Stimulated activated effector memory CD8-positive, alpha-beta T cell treated with anti-CD3 and anti-CD28 coated beads, Interleukin-12 subunit alpha, Interleukin-12 subunit beta, amount 100 ng/mL, for 72 hours (primary cell): ENCODE measurements around the gene C8G.

Experiments
- ATAC-seq: fragments of 150-1000 bp; cut with Tn5 transposase; 2 replicates; pipeline ENCODE4 v1.10.0; 2021
- DNase-seq, 2 donors: peaks; one replicate each; pipeline ENCODE4 v3.0.0; 2021 to 2022; ENCODE audit warnings: low spot score in 2 of 2
- H3K27ac Mint-ChIP-seq: one replicate; pipeline ENCODE4 v1.8.0; 2022; ENCODE audit warnings: mild to moderate bottlenecking, mixed read lengths
- H3K36me3 Mint-ChIP-seq: one replicate; pipeline ENCODE4 v1.8.0; 2022; ENCODE audit warnings: mild to moderate bottlenecking, mixed read lengths
- H3K4me1 Mint-ChIP-seq: one replicate; pipeline ENCODE4 v1.8.0; 2022; ENCODE audit warnings: mixed read lengths
- H3K4me3 Mint-ChIP-seq: one replicate; pipeline ENCODE4 v1.8.0; 2022; ENCODE audit warnings: mild to moderate bottlenecking, mixed read lengths
- H3K9me3 Mint-ChIP-seq: one replicate; pipeline ENCODE4 v1.8.0; 2022; ENCODE audit warnings: mixed read lengths

Gene C8G

GRCh38 chr9:136973618-136974617 is 28.9 kb downstream of the C8G start:
- ATAC-seq = no peak
- H3K4me1 Mint-ChIP-seq = peaks cover 38% of the 10 kb centered on the region
- H3K9me3 Mint-ChIP-seq = no peaks in the 10 kb centered on the region
- DNase-seq = no peak
- H3K36me3 Mint-ChIP-seq = no peaks in the 10 kb centered on the region
- H3K27ac Mint-ChIP-seq = peak overlapping the region; percentile 69
- no peak overlapping the region for H3K4me3 Mint-ChIP-seq

- ATAC-seq = peak; percentile 54
- Mint-ChIP-seq H3K9me3 (no peaks in the 10 kb centered on the region), H3K4me1 (peaks cover 37% of the 10 kb centered on the region), H3K36me3 (no peaks in the 10 kb centered on the region), H3K4me3 (peak overlapping the region; percentile 50), H3K27ac (peak overlapping the region; percentile 69)
- DNase-seq = no peak
These were observed 29.9 kb downstream of the C8G start for GRCh38 chr9:136974817-136975535.

GRCh38 chr9:136975644-136976043 is 30.6 kb downstream of the C8G start:
- peak overlapping the region; percentile 50 for H3K4me3 Mint-ChIP-seq
- H3K36me3 Mint-ChIP-seq = no peaks in the 10 kb centered on the region
- peaks cover 35% of the 10 kb centered on the region for H3K4me1 Mint-ChIP-seq
- DNase-seq (peak in 1 of 2 donors; percentile 72), ATAC-seq (peak; percentile 45)
- peak overlapping the region; percentile 69 for H3K27ac Mint-ChIP-seq
- H3K9me3 Mint-ChIP-seq = no peaks in the 10 kb centered on the region

- Mint-ChIP-seq H3K4me3 (peak within 1 kb of the TSS; percentile 50), H3K4me1 (peaks cover 38% of the 10 kb centered on the region), H3K9me3 (no peaks in the 10 kb centered on the region), H3K36me3 (no peaks in the 10 kb centered on the region), H3K27ac (peak within 1 kb of the TSS; percentile 69)
- DNase-seq = no peak
- no peak for ATAC-seq
These were observed 32.2 kb downstream of the C8G start, which contains the start of gene PTGDS for GRCh38 chr9:136977223-136977622. PTGDS (plus strand) TSS chr9:136977504; CDS start chr9:136977579, 75 bp downstream.

GRCh38 chr9:136977649-136978072 is 32.6 kb downstream of the C8G start:
- Mint-ChIP-seq H3K36me3 (no peaks in the 10 kb centered on the region), H3K4me1 (peaks cover 38% of the 10 kb centered on the region), H3K27ac (no peak overlapping the region), H3K4me3 (peak overlapping the region; percentile 42), H3K9me3 (no peaks in the 10 kb centered on the region)
- DNase-seq (no peak), ATAC-seq (no peak)

GRCh38 chr9:136978073-136978864 is 33.2 kb downstream of the C8G start:
- Mint-ChIP-seq H3K4me1 (peaks cover 38% of the 10 kb centered on the region), H3K4me3 (peak overlapping the region; percentile 42), H3K36me3 (no peaks in the 10 kb centered on the region), H3K9me3 (no peaks in the 10 kb centered on the region), H3K27ac (no peak overlapping the region)
- ATAC-seq = peak; percentile 8
- DNase-seq = peak; percentile 71 to 86

- no peak overlapping the region for H3K27ac Mint-ChIP-seq
- ATAC-seq = no peak
- no peak overlapping the region for H3K4me3 Mint-ChIP-seq
- H3K36me3 Mint-ChIP-seq = no peaks in the 10 kb centered on the region
- DNase-seq = no peak
- no peaks in the 10 kb centered on the region for H3K9me3 Mint-ChIP-seq
- peaks cover 40% of the 10 kb centered on the region for H3K4me1 Mint-ChIP-seq
These were observed 34.0 kb downstream of the C8G start for GRCh38 chr9:136978865-136979544.

GRCh38 chr9:136979769-136980587 is 34.9 kb downstream of the C8G start:
- Mint-ChIP-seq H3K27ac (no peak overlapping the region), H3K4me1 (peaks cover 32% of the 10 kb centered on the region), H3K4me3 (no peak overlapping the region), H3K36me3 (no peaks in the 10 kb centered on the region), H3K9me3 (no peaks in the 10 kb centered on the region)
- ATAC-seq = no peak
- DNase-seq = no peak

GRCh38 chr9:136980669-136981478 is 35.8 kb downstream of the C8G start:
- DNase-seq (no peak), ATAC-seq (no peak)
- Mint-ChIP-seq H3K36me3 (no peaks in the 10 kb centered on the region), H3K4me3 (no peak overlapping the region), H3K4me1 (peaks cover 23% of the 10 kb centered on the region), H3K27ac (no peak overlapping the region), H3K9me3 (no peaks in the 10 kb centered on the region)

- ATAC-seq (no peak), DNase-seq (no peak)
- H3K4me1 Mint-ChIP-seq = peaks cover 15% of the 10 kb centered on the region
- H3K27ac Mint-ChIP-seq = no peak overlapping the region
- H3K36me3 Mint-ChIP-seq = no peaks in the 10 kb centered on the region
- H3K4me3 Mint-ChIP-seq = no peak overlapping the region
- H3K9me3 Mint-ChIP-seq = no peaks in the 10 kb centered on the region
These were observed 36.7 kb downstream of the C8G start for GRCh38 chr9:136981588-136982231.

GRCh38 chr9:136982232-136983051 is 37.4 kb downstream of the C8G start, which contains the start of gene LCNL1:
LCNL1 (plus strand) TSS chr9:136982993; CDS start chr9:136983587, 594 bp downstream.
- Mint-ChIP-seq H3K9me3 (no peaks in the 10 kb centered on the region), H3K36me3 (no peaks in the 10 kb centered on the region), H3K4me3 (no peak within 1 kb of the TSS), H3K4me1 (peaks cover 12% of the 10 kb centered on the region), H3K27ac (no peak within 1 kb of the TSS)
- no peak for DNase-seq
- ATAC-seq = no peak

GRCh38 chr9:136983167-136983566 is 38.1 kb downstream of the C8G start:
- Mint-ChIP-seq H3K4me3 (no peak overlapping the region), H3K36me3 (no peaks in the 10 kb centered on the region), H3K27ac (no peak overlapping the region), H3K9me3 (no peaks in the 10 kb centered on the region), H3K4me1 (peaks cover 12% of the 10 kb centered on the region)
- ATAC-seq (no peak), DNase-seq (no peak)
